NCI-H1694 treated with DMSO at 0.1 percent for 48 hours (cell line): ENCODE data around the gene HNRNPA3.
"Not testable (repeated sequence)": the region's sequence is repeated elsewhere in the genome, so short reads cannot be mapped to it uniquely, and the experiment has no call there.

Experiments
- DNase-seq: peaks from one replicate; lab custom pipeline; 2025; lab: John Stamatoyannopoulos, UW

Gene HNRNPA3

DNA sequence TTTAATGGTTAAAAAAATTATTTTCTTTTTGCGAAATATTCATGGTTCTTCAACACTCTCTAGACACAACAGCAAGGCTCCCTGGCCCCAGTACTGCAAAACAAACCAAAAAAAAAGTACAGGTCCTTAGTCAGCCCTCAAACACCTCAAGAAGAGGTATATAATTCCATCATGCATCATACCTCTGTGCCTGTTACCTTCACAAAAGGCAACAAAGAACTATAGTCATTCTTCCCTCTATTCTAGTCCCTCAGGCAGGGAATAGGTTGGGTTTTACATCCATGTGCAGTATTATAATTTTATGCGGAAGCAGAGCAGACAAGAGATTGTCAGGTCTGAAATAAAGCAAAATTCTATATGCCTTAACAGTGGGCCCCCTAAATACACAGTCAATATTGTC, 43.4 kb downstream of the HNRNPA3 start:
- no peak for DNase-seq

DNA sequence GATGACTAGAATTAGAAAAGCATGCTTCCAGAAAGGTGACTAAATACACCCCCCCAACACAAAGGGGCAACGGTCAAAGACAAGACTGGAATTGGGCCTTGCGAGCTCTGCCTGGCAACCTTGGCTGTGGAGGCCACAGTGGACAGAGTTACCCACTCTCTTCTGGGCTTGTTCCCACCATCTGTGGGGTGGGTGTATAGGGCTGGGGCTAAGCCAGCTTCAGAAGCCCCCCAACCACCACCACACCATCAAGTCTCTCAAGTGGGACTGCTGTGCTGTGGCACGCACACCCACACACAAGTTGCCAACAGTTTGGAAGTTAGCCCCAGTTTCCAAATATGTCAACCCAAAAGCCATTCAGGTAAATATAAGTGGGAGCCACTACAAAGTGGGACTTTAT, 44.1 kb downstream of the HNRNPA3 start:
- DNase-seq = no peak

DNA sequence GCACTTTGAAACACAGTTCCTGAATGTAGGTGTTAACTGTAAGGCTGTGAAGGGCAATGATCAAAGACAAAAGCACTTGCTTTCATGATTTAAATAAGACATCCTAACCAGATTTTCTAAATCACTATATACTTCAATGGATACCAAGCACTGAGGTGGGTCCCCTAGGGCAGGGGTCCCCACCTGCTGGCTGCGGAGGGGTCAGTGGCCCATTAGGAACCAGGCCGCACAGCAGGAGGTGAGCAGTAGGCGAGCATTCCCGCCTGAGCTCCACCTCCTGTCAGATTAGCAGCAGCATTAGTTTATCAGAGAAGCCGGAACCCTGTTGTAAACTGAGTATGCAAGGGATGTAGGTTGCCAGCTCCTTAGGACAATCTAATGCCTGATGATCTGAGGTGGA, 44.9 kb downstream of the HNRNPA3 start:
- DNase-seq = no peak

DNA sequence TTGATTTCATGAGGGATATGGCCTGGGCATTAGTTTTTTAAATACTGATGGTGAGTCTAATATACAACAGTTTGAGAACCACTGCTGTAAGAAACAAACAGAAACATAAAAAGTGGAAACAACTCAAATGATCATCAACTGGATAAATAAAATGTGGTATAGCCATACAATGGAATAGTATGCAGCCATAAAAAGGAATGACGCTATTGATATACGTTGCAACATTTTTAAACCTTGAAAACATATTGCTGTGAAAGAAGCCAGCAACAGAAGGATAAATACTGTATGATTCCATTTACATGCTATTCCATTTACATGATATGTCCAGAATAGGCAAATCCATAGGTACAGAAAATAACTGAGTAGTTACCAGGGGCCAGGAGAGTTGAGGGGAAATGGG, 45.5 kb downstream of the HNRNPA3 start:
- no peak for DNase-seq

DNA sequence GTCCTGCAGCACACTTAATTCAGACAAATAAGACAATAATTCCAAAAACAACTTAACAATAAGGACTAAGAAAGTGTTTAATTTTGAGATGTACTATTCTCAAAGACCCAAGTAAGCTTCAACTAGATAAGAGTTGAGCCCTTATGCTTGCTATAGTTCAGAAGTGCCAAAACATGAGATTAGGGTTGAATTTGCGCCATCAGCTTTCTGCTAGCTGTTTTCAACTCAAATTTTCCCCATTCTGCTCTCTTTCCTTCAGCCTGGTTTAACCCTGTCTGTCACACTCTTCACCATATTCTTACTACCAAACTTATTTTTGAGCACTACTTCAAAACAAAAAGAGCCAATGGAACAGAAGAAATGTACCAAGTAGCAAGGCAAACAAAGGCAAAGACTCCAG, 47.8 kb downstream of the HNRNPA3 start:
- no peak for DNase-seq

DNA sequence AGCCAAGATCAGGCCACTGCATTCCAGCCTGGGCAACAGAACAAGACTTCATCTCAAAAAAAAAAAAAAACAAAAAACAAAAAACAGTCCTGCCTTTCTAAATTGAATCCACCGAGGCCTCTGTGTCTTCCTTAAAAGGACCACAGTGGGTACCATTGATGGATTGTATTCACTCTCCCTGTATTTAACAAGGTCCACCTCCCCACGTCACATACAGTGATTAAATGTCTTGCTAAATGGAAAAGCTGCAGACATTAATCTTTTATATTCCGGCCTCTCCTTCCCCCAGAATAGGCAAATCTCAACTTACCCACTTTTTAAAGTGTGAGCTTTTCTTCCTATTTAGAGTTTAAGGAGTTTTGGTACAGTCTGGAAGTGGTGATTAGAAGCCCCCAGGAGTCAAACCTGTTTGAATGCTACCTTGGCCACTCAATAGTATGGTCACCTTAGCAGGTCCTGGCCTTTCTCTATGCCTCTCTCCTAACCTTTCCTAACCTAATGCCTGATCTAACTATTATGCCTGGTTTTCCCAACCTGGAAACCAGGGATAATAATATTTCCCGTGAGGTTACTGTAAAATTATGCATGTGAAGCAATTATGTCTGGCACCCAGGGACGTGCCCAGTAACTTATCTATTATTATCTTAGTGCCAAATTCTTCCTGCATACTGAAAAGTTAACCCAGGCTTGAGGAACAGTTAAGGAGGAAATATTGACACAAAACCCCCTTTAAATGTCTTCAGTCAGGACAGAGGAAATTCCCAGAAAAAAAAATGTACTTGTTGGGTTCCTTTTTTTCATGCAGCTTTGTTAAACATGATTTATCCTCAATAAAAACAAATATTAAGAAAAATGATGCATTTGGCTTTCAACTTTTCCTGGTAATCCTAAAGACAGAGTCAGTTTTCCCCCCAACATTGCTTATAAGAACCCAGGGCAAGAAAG, 48.8 kb downstream of the HNRNPA3 start:
- DNase-seq = no peak

DNA sequence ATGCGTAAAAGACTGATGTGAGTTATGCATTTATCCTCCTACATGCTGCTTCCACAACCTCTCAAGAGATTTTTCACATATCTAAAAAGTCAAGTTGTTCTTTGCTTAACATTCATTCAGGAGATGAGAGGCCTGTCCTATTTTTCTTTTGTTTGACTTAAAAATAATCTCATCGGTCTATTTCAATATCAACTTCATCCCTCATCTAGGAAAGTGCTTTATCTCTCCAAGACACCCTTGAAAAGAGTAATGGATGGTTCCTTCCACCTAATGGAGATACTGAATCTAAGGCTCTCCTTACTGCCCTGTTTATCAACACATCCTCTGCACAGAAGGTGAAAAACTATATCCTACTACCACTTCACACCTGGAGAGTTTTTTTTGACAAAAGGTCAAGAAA, 49.5 kb downstream of the HNRNPA3 start:
- no peak for DNase-seq

DNA sequence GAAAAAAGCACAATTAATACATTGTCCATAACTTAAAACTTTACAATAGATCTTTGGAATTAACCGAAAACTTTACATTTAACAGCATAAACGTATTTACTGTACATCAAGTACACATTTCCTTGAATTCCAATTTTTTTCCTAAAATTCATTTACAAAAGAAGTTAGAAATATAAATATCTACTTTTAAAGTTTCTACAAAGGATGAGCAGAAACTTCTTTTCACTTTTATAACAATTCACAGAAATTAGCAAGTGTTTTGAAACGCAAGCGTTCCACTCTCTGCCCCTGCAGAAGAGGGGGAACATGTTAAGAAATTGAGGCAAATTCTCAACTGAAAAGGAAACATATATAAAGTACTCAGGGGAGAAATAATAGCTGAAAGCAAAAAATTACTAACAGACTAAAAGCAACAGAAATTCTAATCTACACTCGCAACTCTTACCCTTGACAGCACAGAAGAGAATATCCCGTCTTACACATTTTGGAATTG, 50.4 kb downstream of the HNRNPA3 start:
- no peak for DNase-seq

DNA sequence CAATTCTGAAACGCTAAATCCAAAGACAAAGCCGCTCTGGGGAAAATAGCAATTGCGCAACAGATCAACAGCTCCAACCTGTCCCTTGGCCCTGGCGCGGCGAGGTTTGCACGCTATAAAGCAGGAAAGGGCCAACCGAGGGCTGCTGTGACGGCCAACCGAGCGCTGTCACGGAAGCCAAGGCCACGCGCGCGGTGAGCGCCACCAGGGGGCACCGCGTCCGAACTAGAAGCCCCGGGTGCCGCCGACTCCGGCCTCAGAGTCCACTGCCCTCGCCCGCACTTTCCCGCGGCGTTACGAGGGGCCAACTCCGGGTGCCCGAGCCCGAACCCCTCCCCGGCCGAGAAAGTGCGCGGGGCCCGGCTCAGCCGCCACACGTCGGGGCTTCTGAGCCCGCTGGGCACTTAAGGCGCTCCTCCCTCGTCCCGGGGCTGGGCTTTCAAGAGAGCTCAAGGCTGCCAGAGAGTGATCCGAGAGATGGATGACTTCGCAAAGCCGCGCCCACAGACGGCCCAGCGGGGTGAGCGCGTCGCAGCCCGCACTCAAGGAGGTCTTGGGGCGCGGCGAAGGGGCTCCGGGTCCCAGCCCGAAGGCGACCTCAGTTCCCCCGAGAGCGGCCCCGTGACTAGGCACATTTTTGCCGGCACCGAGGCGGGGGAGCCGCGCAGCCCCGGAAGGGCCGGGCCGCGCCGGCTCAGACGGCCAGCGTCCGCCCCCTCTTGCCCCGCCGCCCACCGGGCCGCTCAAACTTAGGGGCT, 51.0 kb downstream of the HNRNPA3 start:
- DNase-seq = peak; percentile 89

DNA sequence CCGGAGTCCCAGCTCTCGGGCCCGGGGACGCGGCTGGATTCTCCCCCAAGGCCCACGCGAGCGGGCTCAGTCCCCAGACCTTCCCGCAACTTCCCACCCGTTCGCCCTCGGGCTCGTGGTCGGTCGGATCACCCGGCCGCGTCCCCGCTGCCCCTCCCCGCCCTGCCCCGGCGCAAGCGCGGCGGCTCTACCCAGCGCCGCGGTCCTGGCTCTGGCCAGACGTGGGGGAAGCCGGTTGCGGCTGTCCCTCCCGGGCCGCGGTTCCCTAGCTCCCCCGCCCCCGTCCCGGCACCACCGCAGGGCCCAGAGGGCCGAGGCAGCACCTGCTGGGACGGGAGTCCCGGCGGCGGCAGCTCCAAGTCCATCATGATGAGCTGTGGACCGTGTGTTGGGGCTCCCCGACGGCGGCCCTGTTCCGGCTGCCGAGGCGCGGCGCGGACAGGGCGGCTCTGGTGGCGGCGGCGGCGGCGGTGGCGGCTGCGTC, 51.7 kb downstream of the HNRNPA3 start:
- DNase-seq = no peak

DNA sequence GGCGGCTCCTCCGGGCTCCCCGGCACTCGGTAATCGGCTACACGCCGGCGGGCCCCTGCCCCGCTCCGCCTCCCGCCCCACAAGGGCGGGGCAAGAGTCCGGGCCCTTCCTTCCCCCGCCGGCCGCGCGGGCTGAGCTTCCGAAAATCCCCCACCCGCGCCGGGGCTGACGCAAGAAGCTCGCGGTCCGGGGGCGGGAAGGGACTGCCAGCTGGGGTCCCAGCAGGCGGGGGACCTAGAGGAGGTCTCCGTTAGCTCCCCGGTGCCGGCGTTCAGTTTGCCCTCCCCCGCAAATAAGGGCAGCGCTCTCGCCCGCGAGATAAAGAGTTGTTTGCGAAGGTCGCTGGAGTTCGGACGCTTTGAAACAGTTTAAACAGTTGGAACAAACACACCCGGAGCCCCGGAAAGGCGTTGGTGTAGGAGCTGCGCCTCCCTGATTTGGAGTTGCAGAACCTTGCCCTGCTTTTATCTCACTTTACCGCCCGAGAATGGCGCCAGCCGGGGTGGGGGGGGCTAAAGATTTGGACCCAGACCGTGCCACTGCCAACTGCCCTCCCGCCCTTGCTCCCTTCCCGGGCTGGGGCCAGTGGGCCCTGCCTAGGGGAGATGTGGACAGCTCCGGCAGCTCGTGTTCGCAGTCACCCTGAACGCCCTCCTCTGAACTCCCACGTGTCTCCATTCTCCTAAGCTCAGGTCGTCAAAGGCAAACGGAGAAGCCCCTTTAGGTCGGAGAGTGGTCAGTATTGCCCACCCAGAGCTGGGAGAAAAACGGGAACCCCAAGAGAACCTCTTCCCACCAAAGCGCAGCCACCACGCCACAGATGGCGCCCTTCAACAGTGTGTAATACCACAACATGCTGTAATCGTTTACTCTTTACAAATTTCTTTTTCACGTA, 52.3 kb downstream of the HNRNPA3 start, which contains the start of gene NFE2L2:
Gene NFE2L2, minus strand, starts transcription at position 35 of the 895 bp plus-strand sequence. CDS start 151 bp downstream, outside the sequence.
- DNase-seq = peak; percentile 85

DNA sequence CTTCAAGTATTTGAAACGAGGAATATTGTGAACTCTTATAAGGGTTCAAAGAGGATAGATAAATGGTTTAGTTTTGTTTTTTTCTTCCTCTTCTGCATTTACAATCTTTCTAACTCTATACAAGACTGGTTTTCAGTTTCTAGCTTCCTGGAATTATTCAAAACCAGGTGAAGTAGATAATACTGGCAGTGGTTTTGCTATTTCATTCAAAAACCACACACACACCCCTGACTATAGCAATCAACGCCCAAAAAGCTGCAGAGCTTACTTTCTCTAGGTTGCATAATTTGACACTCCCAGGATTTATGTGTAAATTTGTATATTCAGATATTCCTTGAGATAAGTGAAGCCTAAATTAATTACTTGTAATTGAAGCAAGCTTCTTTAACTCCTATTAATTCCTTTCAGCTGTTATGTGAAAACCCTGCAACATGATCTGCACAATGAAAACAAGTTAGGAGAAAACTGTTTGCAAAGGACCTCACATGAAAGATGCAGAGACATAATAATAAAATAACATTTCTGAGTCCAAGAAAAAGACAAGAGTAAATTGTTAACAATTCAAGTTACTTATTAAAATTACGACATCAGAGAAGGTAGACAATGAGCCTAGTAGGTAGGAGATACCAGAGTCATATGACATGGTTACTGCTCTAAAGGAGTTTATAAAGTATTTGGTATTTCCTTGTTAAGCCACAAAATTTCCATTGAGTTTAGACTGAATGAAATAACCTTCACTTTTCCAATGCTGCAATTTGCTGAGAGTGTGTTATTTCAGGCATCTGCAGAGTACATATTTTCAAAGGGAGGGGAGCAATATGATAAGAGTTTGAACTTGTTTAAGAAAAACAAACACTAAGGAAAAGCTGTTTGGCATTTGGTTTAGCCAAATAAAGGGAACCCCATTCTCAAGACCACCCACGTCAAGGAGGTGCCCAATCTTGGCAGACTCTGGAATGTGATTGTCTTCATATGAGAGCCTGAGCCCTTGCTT, 53.5 kb downstream of the HNRNPA3 start:
- no peak for DNase-seq

DNA sequence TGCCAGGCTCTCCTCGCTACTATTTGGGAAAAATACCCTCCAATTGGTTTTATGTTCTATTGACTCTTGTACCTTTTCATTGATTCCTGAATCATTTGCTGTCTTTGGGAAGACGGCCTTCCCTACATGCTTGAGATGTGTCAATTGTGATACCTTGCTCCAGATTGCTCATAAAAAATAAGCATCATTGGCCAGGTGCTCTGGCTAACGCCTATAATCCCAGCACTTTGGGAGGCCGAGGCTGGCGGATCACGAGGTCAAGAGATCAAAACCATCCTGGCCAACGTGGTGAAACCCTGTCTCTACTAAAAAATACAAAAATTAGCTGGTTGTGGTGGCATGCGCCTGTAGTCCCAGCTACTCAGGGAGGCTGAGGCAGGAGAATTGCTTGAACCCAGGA, 54.4 kb downstream of the HNRNPA3 start:
- DNase-seq = not testable (repeated sequence)

DNA sequence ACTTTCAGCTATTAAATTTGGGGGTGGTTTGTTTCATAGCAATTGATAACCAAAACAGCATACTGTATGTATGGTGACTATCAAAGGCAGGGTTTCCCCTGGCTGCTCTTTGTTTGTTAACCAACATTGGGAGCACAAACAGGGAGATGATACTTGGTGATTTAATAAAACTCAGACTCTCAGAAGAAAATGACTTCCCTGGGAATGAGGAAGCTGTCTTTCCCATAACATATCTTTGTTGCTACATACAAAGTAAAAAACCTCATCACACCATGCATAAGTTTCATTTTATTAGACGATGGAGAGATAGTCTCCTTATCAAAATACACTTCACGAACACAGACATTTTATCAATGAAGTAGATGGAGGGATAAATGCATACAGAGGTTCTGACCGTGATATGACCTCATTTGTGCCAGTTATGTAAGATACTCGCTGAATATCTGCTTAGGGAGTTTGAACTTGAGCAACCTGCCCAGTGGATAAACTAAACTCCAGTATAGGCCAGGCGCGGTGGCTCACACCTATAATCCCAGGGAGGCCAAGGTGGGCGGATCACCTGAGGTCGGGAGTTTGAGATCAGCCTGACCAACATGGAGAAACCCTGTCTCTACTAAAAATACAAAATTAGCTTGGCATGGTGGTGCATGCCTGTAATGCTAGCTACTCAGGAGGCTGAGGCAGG, 55.7 kb downstream of the HNRNPA3 start:
- no peak for DNase-seq

DNA sequence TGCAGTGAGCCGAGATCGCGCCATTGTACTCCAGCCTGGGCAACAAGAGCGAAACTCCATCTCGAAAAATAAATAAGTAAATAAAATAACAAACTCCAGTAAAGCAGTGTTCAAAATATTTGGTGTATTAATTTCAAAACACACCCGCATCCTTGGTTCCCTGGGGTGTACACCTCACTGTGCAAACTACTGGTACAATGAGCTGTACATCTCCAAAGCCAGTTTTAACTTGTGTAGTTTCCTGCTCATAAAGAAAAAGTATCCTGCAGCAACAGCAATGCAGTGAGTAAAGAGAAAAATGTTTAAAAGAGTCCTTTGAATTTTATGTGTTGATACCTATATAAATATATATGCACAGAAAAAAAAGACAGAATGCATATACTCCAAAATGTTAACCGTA, 56.3 kb downstream of the HNRNPA3 start:
- no peak for DNase-seq

DNA sequence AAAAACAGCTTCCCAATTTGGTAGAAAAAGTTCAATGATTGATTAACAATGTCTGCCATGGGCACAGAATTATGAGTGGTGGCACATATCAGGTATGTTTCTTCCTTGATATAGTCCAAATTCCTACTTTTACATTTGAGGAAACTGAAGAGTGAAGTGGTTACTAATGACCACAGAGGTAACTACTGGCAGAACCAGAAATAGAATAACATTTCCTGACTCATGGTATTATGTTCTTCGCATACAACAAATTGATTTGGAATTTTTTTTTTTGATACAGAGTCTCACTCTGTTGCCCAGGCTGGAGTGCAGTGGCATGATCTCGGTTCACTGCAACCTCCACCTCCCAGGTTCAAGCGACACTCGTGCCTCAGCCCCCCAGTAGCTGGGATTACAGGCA, 57.9 kb downstream of the HNRNPA3 start:
- DNase-seq = no peak

DNA sequence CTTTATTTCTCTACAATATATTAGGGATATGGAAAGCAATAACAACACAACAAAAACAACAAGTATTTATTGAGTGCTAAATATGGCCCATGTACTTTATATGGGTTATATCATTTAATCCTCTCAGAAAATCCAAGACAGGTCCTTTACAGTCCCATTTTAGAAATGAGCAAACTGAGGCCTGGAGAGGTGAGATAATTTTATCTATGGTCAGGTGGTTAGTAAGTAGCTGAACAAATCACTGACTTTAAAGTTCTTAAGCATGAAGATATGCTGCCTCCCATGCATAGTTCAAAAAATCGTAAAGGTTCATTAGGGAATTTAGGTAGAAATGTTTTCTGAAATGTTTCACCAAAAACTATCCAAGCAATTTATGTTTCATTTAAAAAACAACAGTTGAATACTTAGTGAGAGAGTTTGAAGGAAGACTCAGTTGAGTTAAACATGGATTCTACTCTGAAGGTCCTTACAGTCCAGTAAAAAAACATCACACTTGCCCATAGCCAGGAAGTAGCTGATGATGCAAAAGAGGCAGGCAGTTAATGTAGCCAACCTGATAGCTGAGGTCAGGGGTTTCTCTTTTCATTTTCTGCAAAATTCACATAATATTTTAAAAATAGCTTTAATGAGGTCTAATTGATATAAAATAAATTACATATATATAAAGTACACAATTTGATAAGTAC, 59.5 kb downstream of the HNRNPA3 start:
- DNase-seq = no peak

DNA sequence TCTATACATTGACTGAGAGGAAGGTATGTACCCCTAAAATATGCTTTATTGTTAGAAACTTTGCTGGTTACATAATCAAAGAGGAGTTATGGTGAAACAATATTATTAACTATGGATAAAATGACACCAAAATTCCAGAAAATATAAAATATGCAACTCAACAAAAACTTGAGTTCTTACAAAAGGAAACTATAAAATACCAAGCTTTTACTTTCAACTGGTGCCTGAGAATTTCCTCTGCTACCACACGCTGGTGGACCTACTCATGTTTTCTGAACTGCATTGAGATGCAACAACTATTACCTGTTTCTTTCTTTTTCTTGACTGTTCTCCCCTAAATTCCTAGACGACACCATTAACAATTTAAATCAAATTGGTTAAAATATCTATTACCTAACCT, 60.2 kb downstream of the HNRNPA3 start:
- DNase-seq = no peak

DNA sequence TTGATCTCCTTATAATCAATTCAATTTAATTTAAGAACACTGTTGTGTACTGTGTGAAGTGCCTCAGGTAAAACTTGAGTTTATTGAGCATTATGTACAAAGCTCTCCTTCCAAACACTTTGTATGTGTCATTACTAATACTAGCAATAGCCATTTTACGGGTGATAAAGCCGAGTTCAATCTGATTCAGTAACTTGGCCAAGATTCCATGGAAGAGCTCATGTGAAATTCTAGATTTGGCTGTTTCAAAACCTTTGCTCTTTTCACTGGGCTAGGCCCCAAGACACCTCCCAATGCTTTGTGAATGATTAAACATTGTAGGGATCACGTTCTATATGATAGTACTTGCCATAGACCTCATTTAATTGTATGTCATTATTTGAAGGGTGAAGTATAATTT, 60.8 kb downstream of the HNRNPA3 start:
- DNase-seq = no peak
